DOHH2 (cell line): ENCODE data around the gene KCTD5.

Experiments used
- EZH2phosphoT487 ChIP-seq: fragments of 200-600 bp; sonication (generic); IDR thresholded peaks from 2 replicates; pipeline ENCODE4 v1.6.1; 2017; ENCODE audit warnings: borderline replicate concordance, mild to moderate bottlenecking, antibody characterized with exemption, low read length, moderate library complexity, mixed read lengths
- TF ChIP-seq, protein P1 (sequence below): fragments of 200-600 bp; sonication (generic); IDR thresholded peaks from one replicate; pipeline ENCODE4 v1.5.1; 2014; ENCODE audit warnings: antibody characterized with exemption, mild to moderate bottlenecking, low read depth, low read length; ENCODE audit not compliant: poor library complexity, severe bottlenecking

- no peak for TF ChIP-seq EZH2phosphoT487
- TF ChIP-seq, protein P1, sequence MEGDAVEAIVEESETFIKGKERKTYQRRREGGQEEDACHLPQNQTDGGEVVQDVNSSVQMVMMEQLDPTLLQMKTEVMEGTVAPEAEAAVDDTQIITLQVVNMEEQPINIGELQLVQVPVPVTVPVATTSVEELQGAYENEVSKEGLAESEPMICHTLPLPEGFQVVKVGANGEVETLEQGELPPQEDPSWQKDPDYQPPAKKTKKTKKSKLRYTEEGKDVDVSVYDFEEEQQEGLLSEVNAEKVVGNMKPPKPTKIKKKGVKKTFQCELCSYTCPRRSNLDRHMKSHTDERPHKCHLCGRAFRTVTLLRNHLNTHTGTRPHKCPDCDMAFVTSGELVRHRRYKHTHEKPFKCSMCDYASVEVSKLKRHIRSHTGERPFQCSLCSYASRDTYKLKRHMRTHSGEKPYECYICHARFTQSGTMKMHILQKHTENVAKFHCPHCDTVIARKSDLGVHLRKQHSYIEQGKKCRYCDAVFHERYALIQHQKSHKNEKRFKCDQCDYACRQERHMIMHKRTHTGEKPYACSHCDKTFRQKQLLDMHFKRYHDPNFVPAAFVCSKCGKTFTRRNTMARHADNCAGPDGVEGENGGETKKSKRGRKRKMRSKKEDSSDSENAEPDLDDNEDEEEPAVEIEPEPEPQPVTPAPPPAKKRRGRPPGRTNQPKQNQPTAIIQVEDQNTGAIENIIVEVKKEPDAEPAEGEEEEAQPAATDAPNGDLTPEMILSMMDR = no peak
These were observed 31.2 kb downstream of the KCTD5 start for GRCh38 chr16:2713523-2713922.
